OCI-LY3 (cell line): ENCODE data around the gene ENTPD7.

Experiments
- CTCF ChIP-seq: fragments of 200-600, 300-600 bp; sonication (generic); IDR thresholded peaks from 2 replicates; pipeline ENCODE4 v1.5.1; 2014; ENCODE audit warnings: antibody characterized with exemption, low read length, low read depth
- EZH2phosphoT487 ChIP-seq: fragments of 200-600 bp; shearing (Covaris generic); IDR thresholded peaks from 2 replicates; pipeline ENCODE4 v1.6.1; 2018; ENCODE audit warnings: antibody characterized with exemption, mixed run types, low read depth

- TF ChIP-seq CTCF, result no peak
- TF ChIP-seq EZH2phosphoT487, result no peak
These were observed 11.6 kb upstream of the ENTPD7 start for GRCh38 chr10:99647601-99648151.
